ENCODE data around the gene MRPL49. TPM values are rescaled to one million over a fixed set of nuclear protein-coding genes. Genes with fewer than 3 reads are reported as not detected.
A peak's percentile ranks its signal among the peaks of the same experiment; 100 is the strongest.

MRPL49 gene
- total RNA-seq, 1 experiment from 2014 or later = 55.9 TPM

- no peak for TF ChIP-seq ZNF512 (CRISPR knock-in tag; IDR thresholded peaks at IDR 0.05; ENCODE audit: borderline replicate concordance)
- no peak for TF ChIP-seq ZNF317 (CRISPR knock-in tag; IDR thresholded peaks at IDR 0.05; ENCODE audit: borderline replicate concordance, low read depth)
- TF ChIP-seq FOXJ3 (CRISPR knock-in tag; IDR thresholded peaks at IDR 0.05; ENCODE audit: borderline replicate concordance) = no peak
- no peak for TF ChIP-seq TCF7 (CRISPR knock-in tag; IDR thresholded peaks at IDR 0.05; ENCODE audit: low read depth)
- TF ChIP-seq ZNF423 (CRISPR knock-in tag; IDR thresholded peaks at IDR 0.05) = no peak
- TF ChIP-seq USF2 (CRISPR knock-in tag; IDR thresholded peaks at IDR 0.05) = no peak
- no peak for TF ChIP-seq EMX1 (CRISPR knock-in tag; IDR thresholded peaks at IDR 0.05)
- TF ChIP-seq NR1H2 (CRISPR knock-in tag; IDR thresholded peaks at IDR 0.05) = no peak
- no peak for TF ChIP-seq ZMAT4 (CRISPR knock-in tag; IDR thresholded peaks at IDR 0.05)
- no peak for TF ChIP-seq ZNF232 (CRISPR knock-in tag; IDR thresholded peaks at IDR 0.05)
- no peak for TF ChIP-seq TEAD1 (CRISPR knock-in tag; IDR thresholded peaks at IDR 0.05)
- no peak for TF ChIP-seq CREM (CRISPR knock-in tag; IDR thresholded peaks at IDR 0.05)
Measured at GRCh38 chr11:65077451-65077850, 44.7 kb upstream of the MRPL49 start (continued).

- peak; percentile 73 for DNase-seq (ENCODE audit: low spot score)
- ATAC-seq = peak; percentile 89
- H3K9me3 Mint-ChIP-seq = no peaks in the 10 kb centered on the region
- TF ChIP-seq ZNF281 (CRISPR knock-in tag; IDR thresholded peaks at IDR 0.05) (no peak), ELF4 (CRISPR knock-in tag; IDR thresholded peaks at IDR 0.05; ENCODE audit: low read depth) (no peak), MLX (CRISPR knock-in tag; IDR thresholded peaks at IDR 0.05) (no peak), ATF1 (CRISPR knock-in tag; IDR thresholded peaks at IDR 0.05) (no peak), MYBL2 (CRISPR knock-in tag; IDR thresholded peaks at IDR 0.05) (no peak), ZNF532 (CRISPR knock-in tag; IDR thresholded peaks at IDR 0.05; ENCODE audit: borderline replicate concordance) (no peak), TP53 (CRISPR knock-in tag; IDR thresholded peaks at IDR 0.05) (no peak), CTCF (IDR thresholded peaks at IDR 0.05) (peak; percentile 88)
- no peaks in the 10 kb centered on the region for H3K27me3 Mint-ChIP-seq (ENCODE audit: low read depth)
- peaks cover 61% of the 10 kb centered on the region for H3K36me3 Mint-ChIP-seq
- ChIA-PET POLR2A (no interaction called here), CTCF (interaction anchor here (0.6 to 1.8 kb wide), 4 partner anchors 11 to 249 kb away, joined by 3 to 4 read pairs (median 4); a partner anchor contains a TSS)
- peak overlapping the region; percentile 54; the same call in 1 of the 2 replicates for H3K27ac Mint-ChIP-seq
- H3K4me1 Mint-ChIP-seq = peaks cover 14% of the 10 kb centered on the region
- no peak overlapping the region for H3K4me3 Mint-ChIP-seq
Measured at GRCh38 chr11:65078151-65078550, 44.0 kb upstream of the MRPL49 start.

All from WTC11 (cell line).